CD4-positive, alpha-beta T cell treated with Interleukin-21 for 1 hour (primary cell): ENCODE measurements around the gene PSME3.
"Not testable (repeated sequence)": the region's sequence is repeated elsewhere in the genome, so short reads cannot be mapped to it uniquely, and the experiment has no call there.

ENCODE experiments used
- DNase-seq: peaks from one replicate; pipeline ENCODE4 v3.0.0-alpha.2; 2020

Gene PSME3

DNA sequence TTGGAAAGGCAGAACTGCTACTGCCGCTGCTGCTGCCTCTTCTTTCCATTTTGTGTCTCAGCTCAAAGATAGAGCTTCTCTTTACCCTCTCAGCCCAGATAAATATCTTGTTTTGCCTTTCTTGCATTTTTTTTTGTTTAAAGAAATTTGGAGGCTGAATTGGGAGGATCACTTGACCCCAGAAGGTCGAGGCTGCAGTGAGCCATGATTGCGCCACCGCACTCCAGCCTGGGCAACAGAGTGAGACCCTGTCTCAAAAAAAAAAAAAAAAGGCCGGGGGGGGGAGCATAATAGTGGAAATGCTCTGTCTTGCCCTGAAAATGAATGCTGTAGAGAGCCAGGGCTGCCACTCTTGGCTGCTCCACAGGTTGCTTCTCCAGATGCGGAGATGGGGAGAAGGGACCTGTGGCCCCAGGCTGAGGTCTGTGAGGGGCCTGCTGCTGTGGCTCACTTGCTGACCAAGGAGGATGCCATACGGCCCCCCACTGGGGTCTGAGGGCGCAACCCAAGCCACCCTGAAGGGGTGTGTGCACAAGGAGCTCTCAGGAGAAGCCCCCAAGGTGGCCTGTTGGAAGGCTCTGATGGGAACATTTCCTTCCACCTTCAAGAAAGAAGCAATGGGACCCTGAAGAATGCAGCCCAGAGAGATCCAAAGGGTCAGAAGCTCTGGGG is 45.9 kb downstream of the PSME3 start:
- no peak for DNase-seq

DNA sequence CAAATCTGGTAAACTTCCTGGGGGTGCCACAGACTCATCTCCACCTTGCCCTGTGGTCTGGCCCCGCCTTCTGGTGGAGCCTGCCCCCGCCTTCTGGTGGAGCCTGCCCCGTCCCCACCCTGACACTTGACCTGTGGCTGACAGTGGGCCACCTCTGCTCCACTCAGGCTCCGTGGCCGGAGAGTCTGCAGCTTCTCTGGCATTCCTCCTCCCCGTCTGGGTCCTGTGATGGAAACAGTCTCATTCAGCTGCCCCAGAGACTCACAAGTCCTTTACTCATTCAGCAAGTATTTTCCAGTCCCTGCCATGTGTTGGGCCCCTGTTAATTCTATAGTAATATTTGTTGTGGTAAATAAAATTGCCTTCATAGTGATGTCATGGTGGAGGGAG is 46.4 kb downstream of the PSME3 start:
- DNase-seq = no peak

DNA sequence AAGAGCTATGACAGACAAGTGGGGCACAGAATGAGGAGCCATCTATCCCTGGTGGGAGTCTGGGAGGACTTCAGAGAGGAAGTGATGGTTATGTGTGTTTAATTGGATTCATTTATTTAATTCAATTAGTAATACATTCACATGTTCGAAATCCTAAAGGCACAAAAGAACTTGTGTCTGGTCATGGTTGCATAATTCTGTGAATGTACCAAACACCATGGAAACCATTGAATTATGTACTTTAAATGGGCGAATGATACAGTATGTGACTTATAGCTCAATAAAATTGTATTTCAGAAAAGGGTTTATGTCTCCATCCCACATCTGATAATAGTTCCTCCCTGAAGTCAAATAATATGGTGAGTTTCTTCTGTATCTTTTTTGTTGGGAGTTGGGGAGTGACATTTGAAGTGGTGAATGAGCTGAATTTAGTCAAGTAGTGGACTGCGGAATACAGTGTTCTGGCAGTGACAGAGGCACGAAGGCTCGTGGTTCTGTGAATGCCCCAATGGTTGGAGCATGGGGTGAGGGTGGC is 47.6 kb downstream of the PSME3 start:
- no peak for DNase-seq

DNA sequence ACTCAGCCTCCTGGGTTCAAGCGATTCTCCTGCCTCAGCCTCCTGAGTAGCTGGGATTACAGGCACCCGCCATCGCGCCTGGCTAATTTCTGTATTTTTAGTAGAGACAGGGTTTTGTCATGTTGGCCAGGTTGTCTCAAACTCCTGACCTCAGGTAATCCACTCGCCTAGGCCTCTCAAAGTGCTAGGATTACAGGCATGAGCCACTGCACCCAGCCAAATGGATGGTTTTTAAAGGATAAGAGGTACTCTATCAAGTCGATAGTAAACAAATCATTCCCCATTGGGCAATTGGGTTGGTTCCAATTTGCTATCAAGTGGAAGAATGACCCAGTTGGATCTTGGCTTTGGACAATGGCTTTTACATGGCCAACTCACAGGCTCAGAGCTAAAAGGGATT is 48.5 kb downstream of the PSME3 start:
- not testable (repeated sequence) for DNase-seq

DNA sequence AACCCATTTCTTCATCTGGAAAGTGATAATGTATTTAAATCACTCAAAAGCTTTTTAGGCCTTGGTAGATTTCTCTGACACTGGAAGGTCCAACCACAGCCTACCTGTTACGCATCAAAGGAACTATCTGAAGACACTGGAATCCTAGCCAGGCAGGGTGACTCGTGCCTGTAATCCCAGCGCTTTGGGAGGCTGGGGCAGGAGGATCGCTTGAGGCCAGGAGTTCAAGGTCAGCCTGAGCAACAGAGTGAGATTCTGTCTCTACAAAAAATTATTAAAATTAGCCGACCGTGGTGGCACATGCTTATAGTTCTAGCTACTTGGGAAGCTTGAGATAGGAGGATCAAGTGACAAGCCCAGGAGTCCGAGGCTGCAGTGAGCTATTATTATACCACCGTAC is 49.0 kb downstream of the PSME3 start:
- DNase-seq = no peak

DNA sequence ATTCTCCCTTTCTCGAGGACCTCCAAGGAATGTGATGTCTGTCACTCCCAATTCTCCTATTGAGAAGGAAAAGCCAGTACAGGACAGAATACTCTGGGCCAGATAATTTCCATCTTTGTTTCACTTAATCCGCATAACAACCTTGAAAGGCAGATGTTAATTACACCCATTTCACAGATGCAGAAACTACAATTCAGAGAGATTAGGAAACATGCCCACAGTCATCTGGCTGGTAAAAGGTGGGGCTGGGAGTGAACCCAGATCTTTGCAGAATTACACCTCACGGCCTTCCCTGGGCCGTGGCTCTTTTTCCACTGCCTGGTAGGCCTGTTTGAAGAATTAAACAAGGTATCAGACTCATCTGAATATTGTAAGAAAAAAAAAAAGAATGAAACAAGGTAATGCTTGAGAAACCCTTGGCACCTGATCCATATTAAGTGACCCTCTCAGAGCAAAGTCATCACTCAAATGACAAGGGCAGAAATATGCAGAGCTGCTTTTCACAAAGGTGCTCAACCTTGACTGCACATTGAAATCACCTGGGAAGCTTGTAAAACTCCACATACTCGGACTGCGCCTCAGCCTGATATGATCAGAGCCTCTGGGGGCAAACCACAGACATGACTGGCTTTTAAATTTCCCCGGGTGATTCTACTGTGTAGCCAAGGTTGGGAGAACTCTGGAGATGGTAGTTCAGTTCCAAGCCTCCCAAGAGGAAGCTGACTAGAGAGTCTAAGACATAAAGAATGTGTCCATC is 50.8 kb downstream of the PSME3 start:
- no peak for DNase-seq

DNA sequence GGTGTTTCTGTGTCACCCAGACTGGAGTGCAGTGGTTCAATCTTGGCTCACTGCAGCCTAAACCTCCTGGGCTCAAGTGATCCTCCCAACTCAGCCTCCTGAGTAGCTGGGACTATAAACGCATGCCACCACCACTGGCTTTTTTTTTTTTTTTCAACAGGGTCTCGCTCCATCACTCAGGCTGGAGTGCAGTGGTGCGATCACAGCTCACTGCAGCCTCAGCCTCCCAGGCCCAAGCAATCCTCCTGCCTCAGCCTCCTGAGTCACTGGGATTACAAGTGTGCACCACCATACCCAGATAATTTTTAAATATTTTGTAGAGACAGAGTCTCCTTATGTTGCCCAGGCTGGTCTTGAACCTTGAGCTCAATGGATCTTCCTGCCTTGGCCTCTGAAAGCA is 52.6 kb downstream of the PSME3 start:
- not testable (repeated sequence) for DNase-seq

DNA sequence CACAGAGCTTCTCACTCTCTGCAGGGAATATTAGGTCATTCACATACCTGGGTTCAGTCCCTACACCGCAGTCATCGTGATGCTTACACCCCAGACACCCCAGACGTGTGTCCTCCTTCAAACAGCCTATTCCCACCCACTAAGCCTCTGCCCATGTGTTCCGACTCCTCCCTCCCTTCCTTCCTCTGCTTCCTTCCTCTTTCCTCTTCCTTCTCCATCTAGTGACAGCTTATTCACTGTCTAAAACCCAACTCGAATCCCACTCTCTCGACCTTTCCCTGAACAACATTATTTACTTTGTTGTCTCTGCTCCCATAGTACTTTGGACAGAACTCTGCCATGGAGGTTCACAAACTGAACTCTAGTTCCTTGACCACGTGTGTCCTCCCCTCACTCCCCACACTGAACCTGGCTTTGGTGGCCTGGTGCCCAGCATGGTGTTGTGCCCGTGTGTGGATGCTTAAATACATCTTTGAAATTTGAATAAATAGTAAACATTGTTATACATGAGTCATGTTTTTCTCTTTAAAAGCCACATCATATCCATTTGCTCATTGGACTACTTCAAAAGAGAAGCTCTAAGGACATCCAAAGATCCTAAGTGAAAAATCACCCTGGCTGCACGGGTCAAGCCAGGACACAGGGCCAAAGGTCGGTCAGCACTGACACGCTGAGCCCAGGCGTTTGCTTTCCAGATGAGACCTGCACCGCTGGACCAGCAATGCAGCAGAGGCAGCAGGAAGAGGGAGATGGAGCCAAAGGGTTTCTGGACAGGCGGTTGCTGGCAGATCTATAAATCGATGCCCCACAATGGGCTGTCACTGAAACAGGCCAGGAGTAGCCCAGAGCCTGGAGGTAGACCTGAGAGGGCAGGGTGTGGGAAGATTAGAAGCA is 53.3 kb downstream of the PSME3 start:
- DNase-seq = no peak

DNA sequence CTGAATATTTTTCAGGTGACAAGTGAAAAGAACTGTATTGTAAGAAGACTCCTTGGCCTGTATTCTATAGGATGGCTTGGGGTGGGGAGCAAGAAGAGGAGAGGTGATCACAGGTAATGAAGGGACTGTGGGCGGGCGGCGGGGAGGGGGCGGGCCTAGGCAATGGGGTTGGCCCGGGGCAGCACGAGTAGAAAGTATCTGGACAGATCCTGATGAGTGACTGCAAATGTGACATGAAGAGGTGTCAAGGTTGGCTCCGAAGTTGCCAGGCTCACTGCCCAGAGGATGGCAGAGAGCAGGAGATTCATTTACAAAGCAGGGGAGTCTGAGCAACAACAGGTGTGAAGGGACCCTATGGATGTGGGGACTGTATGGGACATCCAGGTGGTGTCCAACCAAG is 56.6 kb downstream of the PSME3 start:
- no peak for DNase-seq

DNA sequence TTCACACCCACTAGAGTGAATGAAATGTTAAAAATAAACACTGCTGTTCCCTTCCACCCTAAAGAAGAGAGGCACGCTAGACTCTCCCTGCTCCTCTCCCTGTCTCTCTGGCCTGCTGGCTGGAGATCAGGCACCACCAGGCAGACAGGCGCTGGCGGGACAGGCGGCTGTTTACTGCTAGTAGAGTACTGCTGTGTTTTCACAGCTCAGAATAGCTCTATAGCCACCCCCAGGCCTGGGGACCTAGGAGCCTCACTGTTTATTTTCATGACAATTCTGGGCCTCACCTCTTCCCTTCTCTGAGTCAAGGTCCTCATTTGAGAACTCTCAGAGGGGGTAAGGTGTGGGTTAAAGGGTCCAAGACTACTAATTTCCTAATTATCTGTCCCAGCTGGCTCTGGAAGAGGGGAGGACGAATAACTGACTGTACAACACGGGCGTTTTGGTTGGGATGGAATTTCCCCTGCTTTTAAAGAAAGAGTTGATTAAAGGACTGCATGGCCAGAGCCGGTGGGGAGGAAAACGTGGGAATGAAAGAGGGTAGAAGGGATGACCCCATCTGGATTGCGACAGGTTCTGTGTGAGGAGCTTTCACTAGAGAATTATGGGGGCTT is 58.4 kb downstream of the PSME3 start:
- DNase-seq = no peak

DNA sequence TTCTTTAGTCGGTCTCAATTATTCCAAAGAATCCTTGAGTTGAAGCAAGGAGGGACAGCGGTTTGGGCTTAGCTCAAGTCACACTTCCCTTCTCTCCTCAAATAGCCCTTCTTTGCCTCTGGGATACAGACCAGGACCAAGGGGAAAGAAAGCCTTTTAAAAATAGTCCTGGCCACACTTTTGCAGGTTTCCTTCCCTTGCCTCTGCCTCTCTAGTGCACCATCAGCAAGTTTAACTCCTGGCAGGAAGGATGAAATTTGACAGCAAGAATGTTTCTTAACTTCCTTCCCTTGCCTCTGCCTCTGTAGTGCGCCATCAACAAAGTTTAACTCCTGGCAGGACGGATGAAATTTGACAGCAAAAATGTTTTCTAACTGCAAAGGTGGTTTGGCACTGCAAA is 60.2 kb downstream of the PSME3 start:
- DNase-seq = no peak
